GM23248 (cell line): Measurements from ENCODE around the gene ITPKC.

Experiments used
- EZH2 ChIP-seq: fragments of 200-600 bp; sonication (generic); IDR thresholded peaks from 2 replicates; pipeline ENCODE4 v1.6.1; 2018; ENCODE audit warnings: antibody characterized with exemption, mild to moderate bottlenecking; ENCODE audit not compliant: insufficient read depth, poor library complexity, severe bottlenecking
- EZH2phosphoT487 ChIP-seq: fragments of 200-600 bp; sonication (generic); IDR thresholded peaks from 2 replicates; pipeline ENCODE4 v1.6.1; 2018; ENCODE audit warnings: antibody characterized with exemption, moderate library complexity, mild to moderate bottlenecking, low read depth; ENCODE audit not compliant: insufficient read depth

- TF ChIP-seq EZH2phosphoT487 (no peak), EZH2 (no peak)
Measured at GRCh38 chr19:40755791-40756190, 38.9 kb downstream of the ITPKC start.
